Suprapubic skin (tissue), 4 donors: ENCODE data around the gene PSENEN. TPM values are rescaled to one million over a fixed set of nuclear protein-coding genes. Genes with fewer than 3 reads are reported as not detected.

Experiments
- DNase-seq, 2 donors: peaks; one replicate each; pipeline ENCODE4 v3.0.0-alpha.2; 2019; ENCODE audit warnings: low spot score in 2 of 2
- H3K27ac ChIP-seq: fragments of 200-600 bp; sonication (generic); one replicate; pipeline ENCODE4 v1.5.1; 2019
- H3K27me3 ChIP-seq: fragments of 200-600 bp; sonication (generic); one replicate; pipeline ENCODE4 v1.5.1; 2019
- H3K36me3 ChIP-seq: fragments of 200-600 bp; sonication (generic); one replicate; pipeline ENCODE4 v1.5.1; 2019
- H3K4me1 ChIP-seq: fragments of 200-600 bp; sonication (generic); one replicate; pipeline ENCODE4 v1.5.1; 2019
- H3K4me3 ChIP-seq: fragments of 200-600 bp; sonication (generic); one replicate; pipeline ENCODE4 v1.5.1; 2019; ENCODE audit warnings: mild to moderate bottlenecking
- H3K9me3 ChIP-seq: fragments of 200-600 bp; sonication (generic); one replicate; pipeline ENCODE4 v1.5.1; 2019
- EP300 ChIP-seq: sonication (generic); formaldehyde crosslinking; IDR thresholded peaks from one replicate; pipeline ENCODE4 v1.6.1; 2017; ENCODE audit warnings: antibody characterized with exemption
- POLR2A ChIP-seq, 2 donors: fragments of 450-650 bp; IDR thresholded peaks; one replicate each; pipeline ENCODE4 v1.6.1; 2017; ENCODE audit warnings: antibody characterized with exemption in 2 of 2, mild to moderate bottlenecking in 2 of 2, moderate library complexity in 2 of 2
- POLR2AphosphoS5 ChIP-seq, 3 donors: sonication (generic); formaldehyde crosslinking; IDR thresholded peaks; one replicate each; pipeline ENCODE4 v1.6.1; 2017; ENCODE audit warnings: antibody characterized with exemption in 3 of 3
- WGBS: methylation state at CpG from one replicate; pipeline ENCODE4 v1.1.5; 2018; 5-methylcytosine and 5-hydroxymethylcytosine counted together
- total RNA-seq, 4 donors: library from RNA; depleted of rRNA; stranded (reverse); fragments of >200 nt; gene quantifications; one replicate each; pipeline ENCODE4 v1.1.0, GENCODE V29; 2016
- TF ChIP-seq, protein P1 (sequence below), 2 donors: fragments of 200-600 bp in 1 of 2; fragments of 450-650 bp in 1 of 2; sonication (generic) in 1 of 2; IDR thresholded peaks; one replicate each; pipeline ENCODE4 v1.5.1; 2016 to 2019; ENCODE audit warnings: antibody characterized with exemption in 2 of 2, mild to moderate bottlenecking in 1 of 2, moderate library complexity in 1 of 2

Gene PSENEN
- total RNA-seq, 4 donors from 2014 or later, result 27.1 to 57.2 (median 42.4) TPM

DNA sequence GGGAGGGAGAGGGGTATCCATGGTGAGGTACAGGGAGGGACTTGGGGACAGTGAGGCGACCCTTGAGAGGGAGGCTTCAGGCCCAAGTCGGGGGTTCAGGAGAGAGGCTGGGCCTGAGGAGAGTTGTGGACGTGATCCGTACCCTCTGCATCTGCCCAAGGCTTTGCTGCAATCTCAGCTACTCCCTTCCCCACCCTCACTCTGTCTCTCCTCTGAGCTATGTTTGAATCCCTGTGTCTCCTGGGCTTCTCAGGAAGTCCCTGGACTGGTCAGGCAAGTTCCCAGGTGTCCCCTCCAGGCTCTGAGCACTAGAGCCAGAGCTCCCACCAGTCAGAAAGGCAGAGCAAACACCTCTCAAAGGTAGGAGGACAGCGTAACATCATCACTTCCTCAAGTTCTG, 4.7 kb downstream of the PSENEN start:
- no peak overlapping the region for H3K27ac ChIP-seq
- H3K27me3 ChIP-seq, result no peaks in the 10 kb centered on the region
- WGBS, result 82% methylated on average over 5 of the region's 5 CpGs
- peaks cover 25% of the 10 kb centered on the region for H3K36me3 ChIP-seq
- no peak overlapping the region for H3K4me3 ChIP-seq
- no peak for TF ChIP-seq POLR2A (IDR thresholded peaks at IDR 0.05)
- no peak for TF ChIP-seq POLR2AphosphoS5 (IDR thresholded peaks at IDR 0.05)
- no peak for TF ChIP-seq EP300
- TF ChIP-seq, protein P1, sequence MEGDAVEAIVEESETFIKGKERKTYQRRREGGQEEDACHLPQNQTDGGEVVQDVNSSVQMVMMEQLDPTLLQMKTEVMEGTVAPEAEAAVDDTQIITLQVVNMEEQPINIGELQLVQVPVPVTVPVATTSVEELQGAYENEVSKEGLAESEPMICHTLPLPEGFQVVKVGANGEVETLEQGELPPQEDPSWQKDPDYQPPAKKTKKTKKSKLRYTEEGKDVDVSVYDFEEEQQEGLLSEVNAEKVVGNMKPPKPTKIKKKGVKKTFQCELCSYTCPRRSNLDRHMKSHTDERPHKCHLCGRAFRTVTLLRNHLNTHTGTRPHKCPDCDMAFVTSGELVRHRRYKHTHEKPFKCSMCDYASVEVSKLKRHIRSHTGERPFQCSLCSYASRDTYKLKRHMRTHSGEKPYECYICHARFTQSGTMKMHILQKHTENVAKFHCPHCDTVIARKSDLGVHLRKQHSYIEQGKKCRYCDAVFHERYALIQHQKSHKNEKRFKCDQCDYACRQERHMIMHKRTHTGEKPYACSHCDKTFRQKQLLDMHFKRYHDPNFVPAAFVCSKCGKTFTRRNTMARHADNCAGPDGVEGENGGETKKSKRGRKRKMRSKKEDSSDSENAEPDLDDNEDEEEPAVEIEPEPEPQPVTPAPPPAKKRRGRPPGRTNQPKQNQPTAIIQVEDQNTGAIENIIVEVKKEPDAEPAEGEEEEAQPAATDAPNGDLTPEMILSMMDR (IDR thresholded peaks at IDR 0.05), result no peak
- H3K9me3 ChIP-seq, result no peaks in the 10 kb centered on the region
- DNase-seq, result no peak
- H3K4me1 ChIP-seq, result peaks cover 40% of the 10 kb centered on the region

DNA sequence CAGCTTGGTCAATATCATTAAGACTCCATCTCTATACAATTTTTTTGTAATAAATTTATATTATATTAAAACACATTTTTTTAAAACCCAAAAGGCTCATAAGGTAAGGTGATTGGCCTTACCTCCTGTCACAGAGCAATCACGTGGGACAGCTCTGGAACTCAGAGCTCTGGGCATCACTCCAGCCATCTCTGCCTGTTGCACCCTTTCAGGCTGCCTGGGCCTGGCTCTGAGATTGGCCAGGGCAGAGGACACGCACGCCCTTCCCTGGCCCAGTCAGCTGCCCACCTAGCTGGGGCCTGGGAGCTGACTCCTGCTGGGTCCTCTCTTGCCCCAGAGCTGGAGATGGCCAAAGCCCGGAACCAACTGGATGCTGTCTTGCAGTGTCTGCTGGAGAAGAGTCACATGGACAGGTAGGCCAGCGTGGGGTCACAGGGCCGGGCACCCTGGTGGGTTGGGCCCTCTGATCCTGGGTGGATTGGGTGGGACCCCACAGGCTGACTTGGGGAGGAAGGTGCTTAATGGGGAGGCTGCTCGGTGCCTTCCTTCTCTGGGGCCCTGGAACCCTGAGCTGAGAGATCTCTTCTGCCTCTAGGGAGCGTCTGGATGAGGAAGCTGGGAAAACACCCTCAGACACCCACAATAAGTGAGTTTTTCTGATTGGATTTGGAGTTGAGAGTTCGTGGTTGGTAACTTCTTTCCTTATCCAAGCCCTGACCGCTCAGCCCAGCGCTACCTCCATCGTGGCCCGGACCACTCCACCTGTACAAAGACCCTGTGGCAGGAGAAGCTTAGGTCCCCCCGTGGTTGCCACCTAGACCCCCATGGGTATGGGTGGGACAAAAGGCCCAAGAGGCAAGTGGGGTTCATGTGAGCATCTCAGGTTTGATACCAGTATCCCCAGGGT, 6.6 kb downstream of the PSENEN start:
- DNase-seq, result no peak
- peaks cover 47% of the 10 kb centered on the region for H3K4me1 ChIP-seq
- WGBS, result 89% methylated on average over 11 of the region's 14 CpGs

DNA sequence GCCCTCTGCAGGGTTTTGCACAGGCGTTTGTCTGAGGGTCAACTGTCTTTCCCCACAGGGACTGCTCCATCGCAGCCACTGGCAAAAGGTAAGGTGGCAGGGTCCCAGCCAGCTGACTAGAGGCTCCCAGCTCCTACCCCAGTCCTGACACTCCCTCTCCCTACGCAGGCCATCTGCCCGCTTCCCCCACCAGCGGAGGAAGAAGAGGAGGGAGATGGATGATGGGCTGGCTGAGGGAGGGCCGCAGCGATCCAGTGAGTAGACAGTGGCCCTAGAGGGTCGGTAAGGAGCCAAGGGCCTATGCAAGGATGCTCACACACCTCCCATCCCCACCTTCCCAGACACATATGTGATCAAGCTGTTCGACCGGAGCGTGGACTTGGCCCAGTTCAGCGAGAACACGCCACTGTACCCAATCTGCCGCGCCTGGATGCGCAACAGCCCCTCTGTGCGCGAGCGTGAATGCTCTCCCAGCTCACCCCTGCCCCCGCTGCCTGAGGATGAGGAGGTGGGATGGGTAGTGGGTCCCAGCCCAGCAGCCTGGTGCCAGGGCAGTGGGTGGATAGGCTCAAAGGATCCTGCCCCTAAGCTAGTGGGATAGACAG, 7.4 kb downstream of the PSENEN start:
- no peaks in the 10 kb centered on the region for H3K27me3 ChIP-seq
- H3K27ac ChIP-seq, result no peak overlapping the region
- no peak for DNase-seq
- no peaks in the 10 kb centered on the region for H3K9me3 ChIP-seq
- H3K4me3 ChIP-seq, result no peak overlapping the region
- TF ChIP-seq POLR2A (IDR thresholded peaks at IDR 0.05), result no peak
- TF ChIP-seq EP300, result no peak
- TF ChIP-seq, protein P1 (IDR thresholded peaks at IDR 0.05), result no peak
- no peak for TF ChIP-seq POLR2AphosphoS5 (IDR thresholded peaks at IDR 0.05)
- H3K36me3 ChIP-seq, result peaks cover 25% of the 10 kb centered on the region
- 95% methylated on average over 16 of the region's 20 CpGs for WGBS
- peaks cover 50% of the 10 kb centered on the region for H3K4me1 ChIP-seq

More for the DNA sequence above, 6.6 kb downstream of the PSENEN start:
- no peak for TF ChIP-seq EP300
- no peak for TF ChIP-seq POLR2AphosphoS5 (IDR thresholded peaks at IDR 0.05)
- TF ChIP-seq, protein P1 (IDR thresholded peaks at IDR 0.05), result no peak
- TF ChIP-seq POLR2A (IDR thresholded peaks at IDR 0.05), result no peak
- Histone ChIP-seq H3K9me3 (no peaks in the 10 kb centered on the region), H3K36me3 (peaks cover 25% of the 10 kb centered on the region), H3K27me3 (no peaks in the 10 kb centered on the region), H3K4me3 (no peak overlapping the region), H3K27ac (no peak overlapping the region)

DNA sequence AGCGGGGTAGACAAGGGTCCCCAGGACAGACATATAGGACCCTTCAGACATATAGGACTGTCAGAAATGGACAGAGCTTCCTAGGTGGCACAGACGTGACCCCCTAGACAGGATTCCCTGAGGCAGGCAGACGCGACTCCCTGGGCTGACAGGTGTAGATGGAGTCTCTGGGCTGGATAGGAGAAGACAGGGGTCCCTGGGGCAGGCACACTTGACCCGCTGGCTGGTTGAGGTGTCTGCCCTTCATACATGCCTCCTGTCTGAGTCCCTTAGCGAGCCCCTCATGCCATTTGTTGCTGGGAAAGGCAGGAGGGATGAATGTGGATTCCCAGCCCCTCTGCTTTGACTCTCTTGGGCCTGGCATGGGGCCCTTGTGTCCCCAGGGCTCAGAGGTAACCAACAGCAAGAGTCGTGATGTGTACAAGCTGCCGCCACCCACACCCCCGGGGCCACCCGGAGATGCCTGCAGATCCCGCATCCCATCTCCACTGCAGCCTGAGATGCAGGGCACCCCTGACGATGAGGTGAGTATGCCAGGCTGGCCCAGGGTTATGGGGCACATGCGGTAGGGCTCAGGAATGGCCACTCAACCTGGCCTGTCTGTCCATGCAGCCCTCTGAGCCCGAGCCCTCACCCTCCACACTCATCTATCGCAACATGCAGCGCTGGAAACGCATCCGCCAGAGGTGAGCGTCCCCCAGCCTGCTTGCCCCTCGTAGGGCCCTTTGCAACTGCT, 8.4 kb downstream of the PSENEN start:
- WGBS, result 94% methylated on average over 14 of the region's 20 CpGs
- TF ChIP-seq EP300, result no peak
- TF ChIP-seq POLR2A (IDR thresholded peaks at IDR 0.05), result no peak
- TF ChIP-seq POLR2AphosphoS5 (IDR thresholded peaks at IDR 0.05), result no peak
- TF ChIP-seq, protein P1 (IDR thresholded peaks at IDR 0.05), result no peak
- no peak overlapping the region for H3K27ac ChIP-seq
- no peak overlapping the region for H3K4me3 ChIP-seq
- no peaks in the 10 kb centered on the region for H3K27me3 ChIP-seq
- peaks cover 25% of the 10 kb centered on the region for H3K36me3 ChIP-seq
- H3K4me1 ChIP-seq, result peaks cover 50% of the 10 kb centered on the region
- H3K9me3 ChIP-seq, result no peaks in the 10 kb centered on the region
- DNase-seq, result no peak
